ENCODE data around the gene TYW1B.
"Not testable (repeated sequence)": the region's sequence is repeated elsewhere in the genome, so short reads cannot be mapped to it uniquely, and the experiment has no call there.

TYW1B gene

DNA sequence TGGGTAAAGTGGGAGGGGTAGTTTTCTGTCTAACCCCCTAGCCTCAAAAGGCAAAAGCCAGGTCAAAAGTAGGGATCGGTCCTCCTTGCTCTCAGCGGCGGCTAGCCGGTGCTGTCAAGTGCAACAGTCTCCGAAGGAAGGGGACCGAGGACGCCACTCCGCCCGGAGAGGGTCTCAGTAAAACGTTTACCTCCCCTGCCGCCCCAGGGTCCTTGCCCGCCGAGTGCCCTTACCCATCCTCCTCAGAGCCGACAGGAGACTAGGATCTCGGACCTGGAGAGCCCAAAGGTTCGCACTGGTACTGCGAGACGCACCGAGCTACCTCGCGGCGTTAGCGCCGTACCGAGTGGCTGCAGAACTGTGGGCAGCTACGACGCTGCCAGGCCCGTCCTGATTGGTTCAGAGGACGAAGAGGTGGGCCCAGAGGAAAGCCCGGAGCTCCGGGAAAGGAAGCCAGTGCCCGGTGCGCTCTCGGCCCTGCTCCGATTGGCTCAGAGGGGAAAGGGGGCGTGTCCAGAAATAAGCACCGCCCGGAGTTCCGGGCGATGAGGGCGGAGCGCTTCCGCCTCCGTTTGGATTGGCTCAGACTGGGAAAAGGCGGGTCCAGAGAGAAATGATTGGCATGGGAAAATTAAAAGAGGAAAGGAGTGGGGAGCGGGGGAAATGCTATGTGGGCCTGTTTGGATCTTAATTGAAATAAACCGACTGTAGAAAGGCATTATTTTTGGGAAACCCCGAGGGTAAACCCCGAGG is at the start of gene TYW1B:
TYW1B (minus strand) TSS at position 362 of the 753 bp plus-strand sequence; CDS start at position 237, 125 bp downstream.
- peaks cover 39% of the 10 kb centered on the region for H3K36me3 Mint-ChIP-seq (ENCODE audit: low read depth)
- not testable (repeated sequence) for H3K27me3 Mint-ChIP-seq, H3K9me3 Mint-ChIP-seq
- H3K27ac Mint-ChIP-seq: peak within 1 kb of the TSS; percentile 95
- peaks cover 35% of the 10 kb centered on the region for H3K4me1 Mint-ChIP-seq (ENCODE audit: low read depth)
- peak within 1 kb of the TSS; percentile 90 for H3K4me3 Mint-ChIP-seq
- DNase-seq: peak; percentile 97

GRCh38 chr7:72867591-72867990 is 39.6 kb upstream of the TYW1B start:
- not testable (repeated sequence) for DNase-seq; H3K27ac Mint-ChIP-seq; H3K36me3 Mint-ChIP-seq (ENCODE audit: low read depth); H3K27me3 Mint-ChIP-seq; H3K4me3 Mint-ChIP-seq; H3K4me1 Mint-ChIP-seq (ENCODE audit: low read depth); H3K9me3 Mint-ChIP-seq

DNA sequence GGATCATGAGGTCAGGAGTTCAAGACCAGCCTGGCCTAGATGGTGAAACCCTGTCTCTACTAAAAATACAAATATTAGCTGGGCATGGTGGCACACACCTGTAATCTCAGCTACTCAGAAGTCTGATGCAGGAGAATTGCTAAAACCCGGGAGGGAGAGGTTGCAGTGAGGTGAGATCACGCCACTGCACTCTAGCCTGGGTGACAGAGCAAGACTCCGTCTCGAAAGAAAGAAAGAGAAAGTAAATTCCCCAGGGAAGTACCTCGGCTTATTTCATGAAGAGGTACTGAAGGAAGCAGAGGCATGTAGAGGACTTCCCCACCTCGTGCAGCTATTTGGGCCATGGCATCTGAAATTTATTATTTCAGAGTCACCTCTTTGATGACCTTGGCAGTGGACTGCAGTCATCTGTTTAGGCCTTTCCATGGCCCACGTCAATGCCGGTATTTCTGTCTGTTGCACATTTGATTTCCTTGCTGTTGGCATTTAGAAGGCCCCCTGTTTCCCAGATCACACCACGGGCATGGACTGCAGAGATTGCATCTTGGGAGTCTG is 30.9 kb upstream of the TYW1B start:
- not testable (repeated sequence) for H3K4me1 Mint-ChIP-seq (ENCODE audit: low read depth); H3K9me3 Mint-ChIP-seq

DNA sequence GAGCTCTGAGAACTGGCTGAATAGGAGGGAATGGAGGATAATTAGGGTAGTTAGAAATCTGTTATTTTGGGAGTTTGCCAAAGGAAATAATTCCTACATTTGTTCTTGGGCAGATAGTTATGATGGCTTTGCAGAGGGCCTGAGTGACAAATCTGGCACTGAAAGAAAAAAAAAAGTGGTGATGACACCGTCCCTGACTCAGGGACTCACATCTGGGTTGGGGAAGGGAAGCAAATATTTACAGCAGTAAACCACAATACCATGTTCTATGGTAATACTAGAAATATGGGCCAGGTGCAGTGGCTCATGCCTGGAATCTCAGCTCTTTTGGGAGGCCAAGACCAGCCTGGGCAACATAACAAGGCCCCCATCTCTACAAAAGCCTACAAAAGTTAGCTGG is 29.9 kb upstream of the TYW1B start:
- not testable (repeated sequence) for H3K4me1 Mint-ChIP-seq (ENCODE audit: low read depth); DNase-seq; H3K36me3 Mint-ChIP-seq (ENCODE audit: low read depth); H3K4me3 Mint-ChIP-seq; H3K9me3 Mint-ChIP-seq; H3K27me3 Mint-ChIP-seq; H3K27ac Mint-ChIP-seq

More for the DNA sequence above, 30.9 kb upstream of the TYW1B start:
- not testable (repeated sequence) for H3K4me3 Mint-ChIP-seq; H3K27me3 Mint-ChIP-seq; H3K36me3 Mint-ChIP-seq (ENCODE audit: low read depth); H3K27ac Mint-ChIP-seq; DNase-seq

- H3K9me3 Mint-ChIP-seq; H3K4me3 Mint-ChIP-seq; H3K4me1 Mint-ChIP-seq (ENCODE audit: low read depth); H3K36me3 Mint-ChIP-seq (ENCODE audit: low read depth); H3K27me3 Mint-ChIP-seq; DNase-seq; H3K27ac Mint-ChIP-seq: not testable (repeated sequence)
Measured at GRCh38 chr7:72855261-72855660, 27.3 kb upstream of the TYW1B start.

DNA sequence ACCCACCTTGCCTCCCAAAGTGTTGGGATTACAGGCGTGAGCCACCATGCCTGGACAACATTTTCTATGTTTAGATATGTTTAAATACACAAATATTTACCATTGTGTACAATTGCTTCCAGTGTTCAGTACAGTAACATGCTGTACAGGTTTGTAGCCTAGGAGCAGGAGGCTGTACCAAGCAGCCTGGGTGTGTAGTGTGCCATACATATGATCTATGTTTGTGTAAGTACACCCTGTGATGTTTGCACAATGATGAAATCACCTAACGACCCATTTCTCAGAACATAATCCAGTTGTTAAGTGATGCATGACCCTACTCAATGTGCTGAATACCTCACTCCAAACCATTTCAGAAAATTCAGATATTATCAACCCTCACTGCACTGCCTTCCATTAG is 24.9 kb upstream of the TYW1B start:
- not testable (repeated sequence) for H3K36me3 Mint-ChIP-seq (ENCODE audit: low read depth); DNase-seq

DNA sequence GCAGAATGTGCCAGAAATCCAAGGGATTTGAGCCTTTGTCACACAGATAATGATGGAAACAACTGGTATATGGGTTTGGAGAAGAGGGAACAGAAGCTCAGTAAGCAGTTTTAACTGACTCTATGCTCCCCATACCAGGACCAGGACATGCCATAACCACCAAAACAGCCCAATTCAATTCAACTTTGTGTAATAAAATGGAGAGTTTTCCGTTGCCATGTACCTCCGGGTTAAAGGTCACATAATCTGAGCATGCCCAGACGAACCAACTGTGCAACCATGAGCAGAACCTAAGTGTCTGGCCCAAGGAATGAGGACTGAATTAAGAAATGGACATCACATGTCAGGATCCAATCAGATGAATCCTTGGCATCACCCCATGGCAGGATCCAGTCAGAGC is 22.7 kb upstream of the TYW1B start:
- not testable (repeated sequence) for DNase-seq; H3K27me3 Mint-ChIP-seq; H3K9me3 Mint-ChIP-seq; H3K27ac Mint-ChIP-seq; H3K4me1 Mint-ChIP-seq (ENCODE audit: low read depth); H3K4me3 Mint-ChIP-seq; H3K36me3 Mint-ChIP-seq (ENCODE audit: low read depth)

More for the DNA sequence above, 24.9 kb upstream of the TYW1B start:
- not testable (repeated sequence) for H3K27me3 Mint-ChIP-seq; H3K4me1 Mint-ChIP-seq (ENCODE audit: low read depth); H3K27ac Mint-ChIP-seq; H3K9me3 Mint-ChIP-seq; H3K4me3 Mint-ChIP-seq

DNA sequence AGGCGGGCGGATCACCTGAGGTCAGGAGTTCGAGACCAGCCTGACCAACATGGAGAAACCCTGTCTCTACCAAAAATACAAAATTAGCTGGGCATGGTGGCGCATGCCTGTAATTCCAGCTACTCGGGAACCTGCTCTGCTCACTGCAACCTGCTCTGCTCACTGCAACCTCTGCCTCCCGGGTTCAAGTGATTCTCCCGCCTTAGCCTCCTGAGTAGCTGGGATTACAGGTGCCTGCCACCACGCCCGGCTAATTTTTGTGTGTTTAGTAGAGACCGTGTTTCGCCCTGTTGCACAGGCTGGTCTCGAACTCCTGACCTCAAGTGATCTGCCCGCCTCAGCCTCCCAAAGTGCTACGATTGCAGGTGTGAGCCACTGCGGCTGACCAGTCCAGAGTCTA is 16.1 kb upstream of the TYW1B start:
- Mint-ChIP-seq H3K9me3 (peaks cover 15% of the 10 kb centered on the region), H3K36me3 (ENCODE audit: low read depth) (peaks cover 24% of the 10 kb centered on the region)
- not testable (repeated sequence) for H3K4me3 Mint-ChIP-seq; DNase-seq; H3K4me1 Mint-ChIP-seq (ENCODE audit: low read depth); H3K27ac Mint-ChIP-seq; H3K27me3 Mint-ChIP-seq

GRCh38 chr7:72843166-72843565 is 15.2 kb upstream of the TYW1B start:
- H3K27ac Mint-ChIP-seq; H3K4me3 Mint-ChIP-seq; DNase-seq; H3K4me1 Mint-ChIP-seq (ENCODE audit: low read depth); H3K27me3 Mint-ChIP-seq: not testable (repeated sequence)
- H3K36me3 Mint-ChIP-seq (ENCODE audit: low read depth): peaks cover 31% of the 10 kb centered on the region
- H3K9me3 Mint-ChIP-seq: peaks cover 15% of the 10 kb centered on the region

DNA sequence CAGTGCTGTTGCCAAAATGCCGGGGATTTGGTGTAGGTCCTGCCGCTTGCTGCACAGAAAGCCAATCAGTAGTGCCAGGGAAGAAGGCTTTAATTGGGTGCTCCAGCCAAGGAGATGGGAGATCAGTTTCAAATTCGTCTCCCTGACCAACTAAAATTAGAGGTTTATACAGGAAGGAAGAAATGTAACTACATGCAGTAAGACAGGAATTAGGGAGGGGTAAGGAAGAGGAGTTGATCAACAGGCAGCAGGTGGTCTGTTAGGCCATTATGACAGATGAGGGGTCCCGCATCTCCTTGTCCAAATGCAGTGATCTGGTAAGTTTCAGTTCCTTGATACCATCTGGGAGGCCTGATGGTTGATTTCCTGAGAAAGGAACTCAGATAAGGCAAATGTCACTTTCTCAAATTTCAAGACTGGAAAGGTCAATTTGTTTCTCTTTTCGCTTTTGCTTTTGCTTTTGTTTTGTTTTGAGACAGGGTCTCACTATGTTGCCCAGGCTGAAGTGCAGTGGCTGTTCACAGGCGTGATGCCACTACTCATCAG is 13.0 kb upstream of the TYW1B start:
- not testable (repeated sequence) for H3K4me1 Mint-ChIP-seq (ENCODE audit: low read depth); H3K4me3 Mint-ChIP-seq; H3K27ac Mint-ChIP-seq; H3K27me3 Mint-ChIP-seq; DNase-seq
- peaks cover 15% of the 10 kb centered on the region for H3K9me3 Mint-ChIP-seq
- peaks cover 51% of the 10 kb centered on the region for H3K36me3 Mint-ChIP-seq (ENCODE audit: low read depth)

- H3K4me3 Mint-ChIP-seq; H3K4me1 Mint-ChIP-seq (ENCODE audit: low read depth); H3K27ac Mint-ChIP-seq; H3K27me3 Mint-ChIP-seq; DNase-seq: not testable (repeated sequence)
- peaks cover 15% of the 10 kb centered on the region for H3K9me3 Mint-ChIP-seq
- H3K36me3 Mint-ChIP-seq (ENCODE audit: low read depth): peaks cover 76% of the 10 kb centered on the region
Measured at GRCh38 chr7:72838315-72838714, 10.3 kb upstream of the TYW1B start.

- H3K9me3 Mint-ChIP-seq: peaks cover 15% of the 10 kb centered on the region
- DNase-seq, H3K27me3 Mint-ChIP-seq, H3K4me3 Mint-ChIP-seq, H3K27ac Mint-ChIP-seq: not testable (repeated sequence)
- H3K36me3 Mint-ChIP-seq (ENCODE audit: low read depth): peaks cover 85% of the 10 kb centered on the region
- H3K4me1 Mint-ChIP-seq (ENCODE audit: low read depth): peaks cover 12% of the 10 kb centered on the region
Measured at GRCh38 chr7:72837291-72837690, 9.3 kb upstream of the TYW1B start.

DNA sequence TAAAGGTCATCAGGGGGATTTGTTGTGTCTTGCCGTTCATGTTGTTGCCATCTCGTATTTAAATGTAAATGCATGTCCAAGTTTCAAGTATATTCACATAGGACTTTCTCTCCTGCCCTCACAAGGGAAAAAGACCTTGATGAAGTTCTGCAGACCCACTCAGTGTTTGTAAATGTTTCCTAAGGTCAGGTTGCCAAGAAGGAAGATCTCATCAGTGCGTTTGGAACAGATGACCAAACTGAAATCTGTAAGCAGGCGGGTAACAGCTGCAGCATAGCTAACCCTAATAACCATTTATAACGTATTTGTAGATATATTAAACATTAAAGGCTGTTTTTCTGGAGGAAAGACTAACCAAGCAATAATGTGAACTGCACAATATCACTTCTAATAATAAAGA is 2.6 kb upstream of the TYW1B start:
- not testable (repeated sequence) for H3K27me3 Mint-ChIP-seq, DNase-seq, H3K9me3 Mint-ChIP-seq
- Mint-ChIP-seq H3K4me1 (ENCODE audit: low read depth) (peaks cover 35% of the 10 kb centered on the region), H3K4me3 (peak overlapping the region; percentile 90), H3K27ac (peak overlapping the region; percentile 94), H3K36me3 (ENCODE audit: low read depth) (peaks cover 60% of the 10 kb centered on the region)

GRCh38 chr7:72829687-72830354 is 1.8 kb upstream of the TYW1B start:
- Mint-ChIP-seq H3K36me3 (ENCODE audit: low read depth) (peaks cover 56% of the 10 kb centered on the region), H3K27ac (peak overlapping the region; percentile 94), H3K4me1 (ENCODE audit: low read depth) (peaks cover 35% of the 10 kb centered on the region), H3K4me3 (peak overlapping the region; percentile 90)
- not testable (repeated sequence) for H3K9me3 Mint-ChIP-seq, H3K27me3 Mint-ChIP-seq
- peak; percentile 47 for DNase-seq

DNA sequence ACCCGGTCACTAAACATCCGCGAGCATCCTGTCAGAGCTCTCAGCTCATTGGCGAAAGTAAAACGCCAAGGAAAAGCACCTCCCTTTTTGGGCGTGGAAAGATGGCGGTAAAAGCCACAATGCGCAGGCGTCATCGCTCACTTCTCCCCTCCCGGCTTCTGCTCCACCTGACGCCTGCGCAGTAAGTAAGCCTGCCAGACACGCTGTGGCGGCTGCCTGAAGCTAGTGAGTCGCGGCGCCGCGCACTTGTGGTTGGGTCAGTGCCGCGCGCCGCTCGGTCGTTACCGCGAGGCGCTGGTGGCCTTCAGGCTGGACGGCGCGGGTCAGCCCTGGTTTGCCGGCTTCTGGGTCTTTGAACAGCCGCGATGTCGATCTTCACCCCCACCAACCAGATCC is 1.3 kb upstream of the TYW1B start:
- H3K9me3 Mint-ChIP-seq, H3K27me3 Mint-ChIP-seq: not testable (repeated sequence)
- peak overlapping the region; percentile 90 for H3K4me3 Mint-ChIP-seq
- peaks cover 50% of the 10 kb centered on the region for H3K36me3 Mint-ChIP-seq (ENCODE audit: low read depth)
- DNase-seq: peak; percentile 95
- H3K4me1 Mint-ChIP-seq (ENCODE audit: low read depth): peaks cover 35% of the 10 kb centered on the region
- peak overlapping the region; percentile 94 for H3K27ac Mint-ChIP-seq
